ENCODE measurements around the gene RNF19B.
A peak's percentile ranks its signal among the peaks of the same experiment; 100 is the strongest.

Gene RNF19B

DNA sequence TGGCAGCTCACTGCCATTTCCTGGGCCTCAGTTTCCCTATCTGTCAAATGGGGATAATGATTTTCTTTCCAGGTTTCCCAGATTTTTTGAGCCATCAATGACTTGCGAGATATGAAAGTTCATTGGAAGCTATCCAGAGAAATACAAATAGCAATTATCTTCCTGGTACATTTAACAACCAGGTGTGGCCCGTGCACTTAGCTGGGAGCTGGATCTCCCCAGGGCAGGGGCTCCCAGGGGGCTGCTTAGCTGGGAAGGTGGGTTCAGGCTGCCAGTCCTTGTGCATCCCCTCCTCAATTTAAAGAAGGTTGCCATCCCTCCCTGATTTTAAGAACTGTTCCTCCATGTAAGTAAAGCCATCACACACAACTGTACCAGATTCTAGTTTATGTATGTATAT is 59.8 kb downstream of the RNF19B start:
- FAIRE-seq (no peak), DNase-seq (ENCODE audit: insufficient read length, low spot score) (no peak)

DNA sequence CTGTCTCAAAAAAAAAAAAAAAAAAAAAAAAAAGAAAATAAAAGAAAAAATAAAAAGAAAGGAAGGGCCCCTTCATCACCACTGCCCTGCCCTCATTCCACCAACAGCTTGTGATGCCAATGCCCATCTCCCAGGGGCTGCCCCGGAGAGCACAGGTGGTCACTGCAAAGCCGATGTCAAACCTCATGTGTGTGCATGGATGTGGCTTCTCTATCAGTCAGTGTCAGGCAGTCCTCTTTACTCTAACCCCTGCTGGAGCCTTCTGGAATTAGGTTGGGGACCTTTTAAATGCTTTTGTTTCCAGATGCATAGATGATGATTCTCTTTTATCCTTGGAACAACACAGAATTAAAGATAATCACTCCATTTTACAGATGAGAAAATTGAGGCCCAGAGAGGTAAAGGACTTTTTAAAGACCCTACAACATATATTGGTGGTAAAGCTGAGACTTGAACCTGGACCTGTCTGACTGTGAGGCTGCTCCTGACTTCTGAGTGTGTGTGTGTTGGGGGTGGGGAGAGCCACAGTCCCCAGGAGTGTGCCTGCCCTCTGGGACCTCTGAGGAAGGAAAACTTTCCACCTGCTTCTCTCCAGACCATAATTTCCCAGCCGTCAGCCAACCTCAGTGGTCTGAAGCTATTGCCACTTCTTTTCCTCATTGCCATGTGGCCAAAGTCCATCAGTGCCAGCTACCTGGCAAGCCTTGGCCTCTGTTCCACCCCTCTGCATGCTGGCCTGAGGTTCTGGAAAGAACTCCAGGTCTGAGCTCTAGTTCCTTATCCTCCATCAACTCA is 60.4 kb downstream of the RNF19B start:
- no peak for FAIRE-seq

DNA sequence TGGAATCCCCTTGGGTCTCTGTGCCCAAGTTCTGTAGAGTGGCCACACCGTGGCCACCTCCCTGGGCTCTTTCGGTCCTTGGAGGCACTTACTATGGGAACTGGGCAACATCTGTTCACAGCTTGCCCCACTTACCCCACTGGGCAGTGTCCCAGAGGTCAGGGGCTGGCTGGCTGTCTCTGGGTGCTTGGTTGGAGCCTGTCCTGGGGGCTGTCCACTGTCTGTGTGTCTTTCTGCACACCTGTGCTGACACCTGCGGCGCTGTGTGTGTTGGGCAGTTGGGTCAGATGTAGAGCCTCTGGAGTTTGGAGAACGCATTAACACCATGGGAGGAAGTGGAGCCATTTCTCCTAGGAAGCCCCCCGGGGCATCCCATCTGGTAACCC is 62.1 kb downstream of the RNF19B start:
- peak; percentile 12 for DNase-seq (ENCODE audit: insufficient read length, low spot score)
- FAIRE-seq, result no peak

More for the DNA sequence above, 60.4 kb downstream of the RNF19B start:
- DNase-seq (ENCODE audit: insufficient read length, low spot score), result no peak

DNA sequence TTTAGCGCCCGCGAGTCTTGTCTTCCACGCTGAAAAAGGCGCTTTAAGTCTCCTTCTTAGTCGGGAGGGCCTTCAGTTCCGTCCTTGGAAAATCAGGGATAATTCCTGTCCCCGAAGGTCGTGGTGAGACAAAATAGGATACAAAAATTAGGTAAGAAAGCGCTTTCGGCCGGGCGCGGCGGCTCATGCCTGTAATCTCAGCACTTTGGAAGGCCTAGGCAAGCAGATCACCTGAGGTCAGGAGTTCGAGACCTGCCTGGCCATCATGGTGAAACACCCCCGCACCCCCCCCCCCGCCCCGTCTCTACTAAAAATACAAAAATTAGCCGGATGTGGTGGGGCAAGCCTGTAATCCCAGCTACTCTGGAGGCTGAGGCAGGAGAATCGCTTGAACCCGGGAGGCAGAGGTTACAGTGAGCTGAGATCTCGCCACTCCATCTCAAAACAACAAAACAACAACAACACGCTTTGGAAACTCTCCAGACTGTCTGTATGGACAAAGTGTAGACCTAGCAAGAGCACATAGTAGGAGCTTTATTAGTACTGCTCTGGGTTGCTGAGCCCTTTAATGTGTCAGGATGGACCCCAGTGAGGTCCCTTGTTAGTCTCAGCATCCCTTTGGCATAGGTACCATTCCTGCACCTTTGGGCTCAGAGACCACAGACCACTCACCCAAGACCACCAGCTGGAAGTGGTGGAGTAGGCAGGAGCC is 62.6 kb downstream of the RNF19B start:
- FAIRE-seq, result no peak
- no peak for DNase-seq (ENCODE audit: insufficient read length, low spot score)

DNA sequence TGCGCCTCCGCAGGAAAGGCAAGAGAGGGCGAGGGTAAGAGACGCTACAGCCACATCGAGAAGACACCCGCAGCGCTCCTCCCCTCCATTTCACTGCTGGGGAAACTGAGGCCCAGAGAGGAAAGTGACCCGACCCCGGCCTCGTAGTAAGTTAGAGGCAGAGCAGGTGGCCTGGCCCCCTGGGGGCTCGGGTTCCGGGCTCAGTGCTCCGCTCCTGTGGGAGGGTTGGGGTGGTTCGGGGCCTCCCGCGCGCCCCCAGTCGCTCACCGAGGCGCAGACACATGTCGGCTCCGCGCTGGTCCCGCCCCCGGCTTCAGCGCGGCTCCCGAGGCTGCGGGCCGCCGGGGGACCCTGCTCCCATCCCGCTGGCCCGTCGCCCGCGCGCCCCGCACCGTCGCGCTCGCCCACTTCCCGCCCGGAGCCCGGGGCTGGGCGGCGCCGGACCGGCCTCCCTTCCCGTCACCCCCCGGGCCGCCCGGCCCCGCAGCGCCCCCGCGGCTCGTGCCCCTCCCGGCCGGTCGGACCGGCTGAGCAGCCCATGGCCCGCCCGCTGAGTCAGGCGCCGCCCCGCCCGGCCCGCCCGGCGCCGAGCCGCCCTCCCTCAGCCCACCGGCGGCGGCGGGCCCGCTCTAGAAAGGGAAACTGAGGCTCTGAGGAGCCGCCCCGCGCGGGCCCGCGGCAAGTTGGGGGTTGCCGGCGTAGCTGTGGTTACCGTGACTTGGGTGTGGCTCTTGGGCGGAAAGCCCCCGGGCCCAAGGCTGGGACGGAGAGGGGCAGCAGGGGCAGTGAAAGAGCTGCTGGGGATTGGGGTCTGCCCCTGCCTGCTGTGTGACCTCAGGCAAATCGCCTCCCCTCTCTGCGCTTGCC is 63.4 kb downstream of the RNF19B start, which contains the start of gene TMEM54:
TMEM54 (minus strand) TSS at position 434 of the 867 bp plus-strand sequence; CDS start at position 283, 151 bp downstream.
- DNase-seq (ENCODE audit: insufficient read length, low spot score) (peak; percentile 13), FAIRE-seq (no peak)

DNA sequence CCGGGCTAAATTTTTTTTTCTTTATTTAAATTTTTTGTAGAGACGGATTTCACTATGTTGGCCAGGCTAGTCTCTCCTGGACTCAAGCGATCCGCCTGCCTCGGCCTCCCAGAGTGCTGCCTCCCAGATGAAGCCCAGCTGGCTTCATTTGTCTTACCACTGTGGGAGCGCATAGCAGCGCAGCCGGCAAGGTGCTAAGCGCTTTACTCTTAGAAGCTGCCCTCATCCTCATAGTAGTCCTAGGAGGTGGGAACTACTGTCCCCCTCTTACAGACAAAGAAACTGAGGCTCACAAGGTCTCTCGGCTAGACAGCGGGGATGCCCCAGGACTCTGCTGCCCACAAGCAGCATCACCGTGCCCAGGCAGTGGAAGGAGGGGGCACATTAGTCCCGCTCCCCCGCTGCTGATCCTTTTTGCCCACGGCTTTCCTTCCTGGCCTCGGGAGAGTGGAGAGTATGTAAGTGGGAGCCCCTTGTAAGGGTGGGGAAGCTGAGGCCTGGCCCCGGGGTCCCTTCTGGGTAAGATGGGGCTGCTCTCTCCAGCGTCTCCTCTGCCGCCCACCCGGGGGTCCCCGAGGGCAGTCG is 64.1 kb downstream of the RNF19B start:
- FAIRE-seq, result no peak

DNA sequence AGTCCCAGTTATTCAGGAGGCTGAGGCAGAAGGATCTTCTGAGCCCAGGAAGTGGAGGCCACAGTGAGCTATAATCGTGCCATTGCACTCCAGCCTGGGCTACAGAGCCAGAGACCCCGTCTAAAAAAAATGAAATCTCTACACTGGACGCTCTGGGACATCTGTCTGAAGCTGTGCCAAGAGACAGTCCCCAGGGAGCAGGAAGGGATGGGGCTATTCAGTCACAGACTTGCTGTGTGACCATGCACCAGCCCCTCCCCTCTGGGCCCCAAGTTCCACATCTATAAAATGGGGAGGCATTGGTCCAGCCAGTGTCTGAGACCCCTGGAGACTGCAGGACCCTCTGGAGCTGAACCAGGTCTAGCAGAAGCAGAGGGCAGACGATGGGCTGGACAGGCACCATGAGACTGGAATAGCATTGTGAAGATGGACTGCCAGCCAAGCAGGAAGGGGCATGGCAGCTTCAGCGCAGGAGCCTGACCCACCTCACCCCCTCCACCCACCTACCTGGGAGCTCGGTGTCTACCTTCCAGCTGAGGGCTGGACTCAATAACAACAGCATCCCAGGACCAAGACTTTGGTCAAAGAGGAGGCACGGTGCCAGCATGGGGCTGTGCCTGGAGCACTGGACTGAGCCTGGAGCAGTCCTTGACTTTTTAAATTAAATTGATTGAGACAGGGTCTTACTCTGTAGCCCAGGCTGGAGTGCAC is 64.9 kb downstream of the RNF19B start:
- FAIRE-seq, result no peak
- DNase-seq (ENCODE audit: insufficient read length, low spot score), result no peak

More for the DNA sequence above, 64.1 kb downstream of the RNF19B start:
- DNase-seq (ENCODE audit: insufficient read length, low spot score), result no peak

DNA sequence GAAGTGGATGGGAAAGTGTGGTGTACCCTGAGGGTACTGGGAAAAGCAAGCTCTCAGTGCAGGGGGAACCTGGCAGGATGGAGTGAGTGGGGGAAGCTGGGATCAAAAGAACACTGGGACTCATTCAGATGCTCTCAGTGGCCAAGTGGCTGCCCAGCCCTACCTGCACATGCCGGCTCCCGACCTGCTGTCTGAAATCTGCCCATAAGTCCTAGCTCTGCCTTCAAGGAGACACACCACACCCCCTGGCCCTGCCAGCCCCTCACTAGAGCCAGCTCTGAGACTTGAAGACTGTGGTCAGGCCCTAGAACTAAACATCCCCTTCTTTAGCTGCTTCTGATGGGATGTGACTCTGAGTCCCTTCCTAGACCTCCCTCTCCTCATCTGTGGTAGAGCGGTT is 65.7 kb downstream of the RNF19B start:
- FAIRE-seq, result no peak

DNA sequence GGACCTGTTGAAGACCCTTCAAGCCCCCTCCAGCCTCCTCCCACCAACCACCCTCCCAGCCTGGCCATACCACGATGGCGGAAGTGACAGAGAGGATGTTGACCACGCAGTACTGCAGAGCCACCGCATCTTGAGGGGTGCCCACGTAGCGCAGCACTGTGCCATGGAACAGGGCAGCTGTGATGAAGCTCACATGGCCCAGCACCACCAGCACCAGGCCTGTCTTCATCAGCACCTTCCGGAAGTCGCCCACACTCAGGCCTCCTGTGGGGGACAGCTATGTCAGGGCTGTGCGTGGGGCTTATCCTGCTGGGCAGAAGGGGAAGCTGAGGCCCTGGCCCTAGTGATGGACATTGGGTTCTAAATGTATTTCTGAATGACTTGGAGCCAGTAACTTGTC is 66.6 kb downstream of the RNF19B start:
- FAIRE-seq, result no peak
- DNase-seq (ENCODE audit: insufficient read length, low spot score), result no peak

More for the DNA sequence above, 65.7 kb downstream of the RNF19B start:
- no peak for DNase-seq (ENCODE audit: insufficient read length, low spot score)

DNA sequence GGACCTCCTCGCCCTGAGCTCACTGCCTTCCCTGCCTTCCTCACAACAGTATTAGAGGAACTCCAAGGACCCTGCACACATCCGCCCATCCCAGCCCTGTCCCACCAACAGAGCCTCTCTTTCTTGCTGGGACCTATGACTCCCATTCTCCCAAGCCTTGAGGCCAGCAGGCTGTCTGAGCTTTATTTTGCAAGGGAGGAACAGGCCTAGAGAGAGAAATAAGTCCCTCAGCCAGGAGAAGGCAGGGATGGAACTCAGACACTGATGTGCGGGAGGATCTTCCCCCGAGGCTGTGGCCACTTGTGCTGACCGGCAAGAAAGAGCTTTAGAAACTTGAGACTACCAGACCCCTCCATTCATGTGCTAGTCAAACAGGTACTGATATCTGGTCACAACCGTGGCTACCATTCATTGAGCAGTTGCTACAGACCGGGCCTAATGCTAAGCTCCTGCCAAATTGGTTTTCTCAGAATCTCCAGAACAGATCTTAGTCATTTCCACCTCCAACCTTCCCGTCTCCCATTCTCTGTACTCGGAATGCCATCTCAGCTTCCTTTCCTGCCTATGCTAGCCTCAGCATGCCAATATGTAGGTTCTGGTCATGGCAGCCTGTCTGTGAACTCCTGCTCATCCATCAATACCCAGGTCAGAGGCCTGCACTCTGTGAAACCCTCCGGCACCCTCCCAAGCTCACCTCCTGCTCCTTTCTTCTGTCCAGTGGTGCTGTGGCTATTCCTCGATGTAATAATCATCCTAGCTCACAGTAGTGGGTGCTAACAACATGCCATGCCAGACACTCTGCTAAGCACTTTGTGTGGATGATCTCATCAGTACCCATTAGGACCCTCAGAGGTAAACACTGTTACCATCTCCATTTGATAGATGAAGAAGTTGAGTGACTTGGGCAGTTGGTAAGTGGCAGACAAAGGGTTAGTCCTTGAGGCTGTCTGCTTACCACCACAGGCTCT is 67.2 kb downstream of the RNF19B start:
- DNase-seq (ENCODE audit: insufficient read length, low spot score) (no peak), FAIRE-seq (no peak)

DNA sequence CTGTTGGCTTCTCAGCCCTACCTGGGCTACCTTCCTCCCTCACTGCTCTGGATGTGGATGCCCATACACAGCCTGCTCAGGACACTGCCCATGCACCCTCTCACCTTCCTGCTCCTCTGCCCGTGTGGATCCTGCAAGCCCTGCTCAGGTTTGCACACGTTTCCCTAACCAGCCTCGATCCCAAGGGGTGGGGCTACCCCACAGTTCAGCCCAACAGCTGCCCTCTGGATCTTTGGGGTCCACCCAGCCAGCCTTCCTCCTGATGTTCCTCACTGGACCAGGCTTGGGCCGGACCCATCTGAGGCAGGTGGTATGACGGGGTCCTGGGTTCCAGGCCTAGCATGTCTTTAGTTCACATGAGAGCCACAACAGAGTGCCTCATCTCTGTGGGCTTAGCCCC is 68.2 kb downstream of the RNF19B start:
- FAIRE-seq (no peak), DNase-seq (ENCODE audit: insufficient read length, low spot score) (no peak)

DNA sequence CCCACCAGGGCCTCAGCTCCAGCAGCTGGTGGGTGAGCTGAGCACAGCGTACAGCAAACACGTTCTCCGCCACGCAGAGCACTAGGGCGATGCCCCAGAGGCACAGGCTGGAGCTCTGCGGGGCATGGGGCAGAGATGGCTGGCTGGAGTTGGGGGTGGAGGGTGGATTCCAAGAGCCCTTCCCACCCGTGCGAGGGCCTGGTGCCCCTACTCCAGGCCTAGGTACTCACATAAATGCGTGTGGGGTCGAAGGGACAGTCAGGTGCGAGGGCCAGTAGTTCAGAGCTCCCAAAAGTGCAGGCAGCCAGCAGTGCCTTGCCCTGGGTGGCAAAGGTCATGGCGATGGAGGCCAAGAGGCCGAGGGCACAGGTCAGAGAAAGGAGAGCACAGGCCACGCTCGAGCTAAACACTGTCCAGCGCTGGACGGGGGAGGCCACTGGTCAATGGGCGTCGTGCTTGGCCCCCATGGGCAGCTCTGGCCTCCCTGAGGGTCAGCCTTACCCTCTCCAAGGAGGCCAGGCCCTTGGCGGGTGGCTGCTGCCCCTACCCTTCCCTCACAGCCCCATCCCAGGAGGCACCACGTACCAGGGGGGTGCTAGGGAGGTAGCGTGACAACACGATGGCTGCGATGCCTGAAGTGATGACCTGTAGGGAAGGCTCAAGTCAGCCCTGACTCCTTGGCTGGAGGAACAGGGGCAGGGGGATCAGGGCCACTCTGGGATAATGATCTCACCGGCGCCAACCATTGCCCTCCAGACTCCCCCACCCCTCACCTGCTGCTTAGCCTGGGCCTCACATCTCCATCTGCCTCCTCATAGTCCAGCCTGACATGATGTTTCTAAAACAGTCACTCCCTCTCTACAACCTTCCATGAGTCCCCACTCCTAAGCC is 69.0 kb downstream of the RNF19B start:
- FAIRE-seq (no peak), DNase-seq (ENCODE audit: insufficient read length, low spot score) (no peak)

DNA sequence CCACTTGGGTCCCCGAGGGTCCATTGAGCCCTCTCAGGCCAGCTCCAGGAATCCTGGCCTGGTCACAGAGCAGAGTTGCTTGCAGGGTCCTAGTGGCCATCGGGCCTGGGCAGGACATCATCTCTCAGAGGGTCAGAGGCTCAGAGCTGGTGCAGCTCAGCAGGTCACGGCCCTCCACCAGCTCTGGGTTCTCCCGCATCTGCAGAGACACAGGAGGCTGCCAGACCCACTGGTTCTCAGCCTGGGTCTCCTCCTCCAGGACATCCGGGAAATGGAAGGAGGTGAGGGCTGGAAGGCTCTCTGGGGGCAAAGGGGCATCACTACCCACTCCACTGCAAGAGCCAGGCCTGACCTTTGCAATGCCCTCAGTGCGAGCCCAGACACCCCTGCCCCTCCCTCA is 69.9 kb downstream of the RNF19B start:
- FAIRE-seq (no peak), DNase-seq (ENCODE audit: insufficient read length, low spot score) (no peak)

DNA sequence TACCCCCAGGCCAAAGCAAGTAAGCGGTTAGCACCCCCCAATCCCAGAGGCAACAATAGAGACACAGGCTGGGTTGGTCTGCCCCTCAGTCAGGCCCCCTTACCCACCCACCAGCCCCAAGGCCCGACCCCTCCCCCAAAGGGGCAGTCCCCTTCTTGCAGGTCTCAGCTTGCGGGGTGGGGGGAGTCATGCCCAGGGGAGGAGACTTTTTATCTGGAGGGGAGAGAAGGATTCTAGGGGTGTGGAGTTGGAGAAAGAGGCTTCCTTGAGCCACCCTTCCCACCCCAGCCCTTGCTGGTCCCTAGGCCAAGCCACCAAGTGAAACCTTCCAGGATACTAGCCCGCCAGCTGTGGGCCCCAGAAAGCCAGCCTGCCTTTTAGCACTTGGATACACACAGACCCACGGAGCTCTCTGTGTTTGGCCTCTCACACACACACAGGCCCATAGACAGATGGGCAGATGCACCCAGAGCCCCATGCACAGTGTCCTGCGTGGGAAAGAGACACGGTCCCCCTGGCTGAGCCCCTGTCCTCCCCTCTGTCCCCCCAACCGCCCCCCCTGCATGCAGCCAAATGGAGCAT is 70.5 kb downstream of the RNF19B start:
- DNase-seq (ENCODE audit: insufficient read length, low spot score), result no peak
- no peak for FAIRE-seq

DNA sequence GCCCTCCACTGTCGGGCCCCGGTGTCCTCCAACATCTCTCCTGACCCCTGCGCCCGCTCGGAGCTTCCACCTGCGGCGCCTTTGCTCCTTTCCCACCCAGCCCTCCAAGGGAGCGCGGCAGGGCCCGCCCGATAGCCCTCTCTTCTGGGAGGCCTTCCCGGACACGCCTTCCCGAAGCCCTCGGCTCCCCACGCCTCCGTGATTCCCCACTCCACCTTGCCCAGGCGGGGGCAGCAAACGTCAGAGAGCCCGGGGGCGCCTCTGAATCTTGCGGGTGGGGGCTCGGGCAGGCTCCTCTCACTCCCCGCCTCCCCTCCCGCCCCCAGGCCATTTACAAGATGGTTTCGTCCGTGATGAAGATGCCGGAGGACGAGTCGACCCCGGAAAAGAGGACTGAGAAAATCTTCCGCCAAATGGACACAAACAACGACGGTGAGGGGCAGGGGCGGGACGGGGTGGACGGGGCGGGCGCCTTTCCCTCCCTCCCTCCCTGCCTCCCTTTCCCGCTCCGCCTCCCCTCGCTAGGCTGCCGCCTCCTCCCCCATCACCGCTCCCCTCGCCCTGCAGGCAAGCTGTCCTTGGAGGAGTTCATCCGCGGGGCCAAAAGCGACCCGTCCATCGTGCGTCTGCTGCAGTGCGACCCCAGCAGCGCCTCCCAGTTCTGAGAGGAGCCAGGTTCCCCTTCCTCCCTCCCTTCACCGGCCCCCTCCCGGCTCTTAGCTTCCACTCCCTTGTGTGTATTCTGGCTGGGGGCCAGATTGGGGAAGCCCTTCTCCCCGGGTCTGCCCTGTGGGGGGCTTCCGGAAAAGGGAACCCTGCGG is 71.2 kb downstream of the RNF19B start:
- FAIRE-seq, result no peak
- DNase-seq (ENCODE audit: insufficient read length, low spot score), result no peak

DNA sequence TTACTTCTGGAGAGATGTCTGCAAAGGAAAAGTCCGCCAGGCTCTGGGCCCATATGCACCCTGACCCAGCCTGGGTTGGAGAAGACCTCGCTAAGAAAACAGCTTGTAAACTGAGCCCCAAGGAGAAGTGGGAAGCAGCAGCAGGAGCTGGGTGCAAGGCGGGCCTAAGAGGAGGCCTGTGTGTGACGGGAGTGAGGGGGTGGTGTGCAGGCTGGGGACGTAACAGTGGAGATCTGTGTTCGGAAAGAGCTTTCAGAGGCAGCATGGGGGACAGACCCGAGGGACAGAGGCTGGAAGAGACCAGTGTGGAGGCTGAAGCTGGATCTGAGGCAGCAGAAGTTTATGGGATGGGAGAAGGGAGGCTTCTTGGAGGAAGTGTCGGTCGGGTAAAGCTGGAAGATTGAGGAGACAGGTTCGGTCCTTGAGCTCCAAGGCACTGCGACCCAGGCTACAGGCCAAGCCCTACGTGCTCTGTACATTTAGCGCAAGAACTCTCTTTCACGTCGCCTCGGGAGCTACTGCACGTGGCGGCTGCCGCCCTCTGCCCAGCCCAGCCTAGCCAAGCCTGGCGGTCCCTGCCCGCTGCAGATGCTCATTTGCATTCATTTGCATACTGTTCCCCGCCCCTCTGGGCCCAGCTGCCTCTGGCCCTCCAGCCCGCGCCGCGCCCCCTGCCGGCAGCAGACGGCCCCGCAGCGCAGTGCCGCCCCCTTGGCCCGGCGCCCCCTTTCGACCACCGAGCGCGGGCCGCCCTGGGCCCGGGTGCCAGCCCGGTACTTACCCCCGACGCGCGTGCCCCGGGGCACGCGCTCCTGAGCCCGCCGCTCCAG is 72.0 kb downstream of the RNF19B start:
- FAIRE-seq, result no peak
- peak; percentile 78 for DNase-seq (ENCODE audit: insufficient read length, low spot score)
